HG02588 (cell line): ENCODE measurements around the gene ZSCAN30.

Experiments
- ATAC-seq: cut with Tn5 transposase; IDR thresholded peaks from one replicate; pipeline ENCODE4 v1.9.1; 2021; ENCODE audit warnings: mild to moderate bottlenecking, moderate library complexity; ENCODE audit not compliant: unreplicated experiment

Gene ZSCAN30

DNA sequence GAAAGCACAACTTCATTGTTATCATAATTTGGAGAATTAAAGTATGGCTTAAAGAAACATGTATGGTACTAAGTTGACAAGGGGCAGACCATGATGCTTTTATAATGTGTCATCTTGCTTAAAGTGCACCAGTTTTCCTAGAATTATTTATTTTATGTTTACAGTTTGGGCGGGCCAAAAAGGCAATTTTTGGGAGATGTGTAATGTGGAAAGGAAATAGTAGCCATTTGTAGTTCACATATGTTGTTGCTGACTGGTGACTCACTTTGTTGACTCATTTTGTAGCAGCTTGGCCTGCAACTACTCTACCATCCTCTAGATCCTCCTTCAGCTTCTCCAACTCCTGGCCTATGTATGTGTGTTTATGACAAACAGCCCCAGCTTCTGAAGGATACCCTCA lies 7.7 kb downstream of the ZSCAN30 start:
- ATAC-seq, result no peak

DNA sequence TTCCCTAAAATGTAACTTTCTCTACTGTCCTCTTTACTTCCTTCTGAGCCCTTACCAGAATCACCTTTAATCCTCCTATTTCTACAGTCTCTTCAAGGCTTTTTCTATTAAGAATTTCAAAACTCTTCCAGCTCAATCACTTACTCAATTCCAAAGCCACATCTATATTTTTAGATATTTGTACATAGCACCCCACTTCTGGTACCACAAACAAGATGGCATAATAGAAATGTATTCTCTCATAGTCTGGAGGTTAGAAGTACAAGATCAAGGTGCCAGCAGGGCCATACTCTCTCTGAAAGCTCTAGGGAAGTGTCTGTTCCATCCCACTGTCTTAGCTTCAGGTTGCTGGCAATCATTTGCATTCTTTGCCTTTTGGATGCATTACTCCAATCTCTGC lies 11.1 kb downstream of the ZSCAN30 start:
- no peak for ATAC-seq

DNA sequence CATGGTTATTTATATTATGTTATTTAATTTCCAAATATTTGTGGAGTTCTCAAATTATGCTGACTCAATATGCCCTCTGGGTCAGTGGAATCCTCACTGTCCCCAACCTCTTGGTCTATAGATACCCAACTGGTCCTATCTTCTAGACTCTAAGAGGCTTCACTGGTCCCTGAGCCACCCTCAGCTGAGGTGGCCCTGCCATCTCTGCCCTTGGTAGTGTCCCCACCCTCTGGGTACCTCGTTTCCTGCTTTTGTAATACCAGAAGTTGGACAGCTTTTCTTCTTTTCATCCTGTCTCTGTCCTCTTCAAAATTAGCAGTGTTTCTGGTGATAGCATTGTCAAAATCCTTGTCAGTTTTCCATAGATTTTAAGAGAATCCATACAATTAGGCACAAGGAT lies 11.9 kb downstream of the ZSCAN30 start:
- ATAC-seq, result no peak

DNA sequence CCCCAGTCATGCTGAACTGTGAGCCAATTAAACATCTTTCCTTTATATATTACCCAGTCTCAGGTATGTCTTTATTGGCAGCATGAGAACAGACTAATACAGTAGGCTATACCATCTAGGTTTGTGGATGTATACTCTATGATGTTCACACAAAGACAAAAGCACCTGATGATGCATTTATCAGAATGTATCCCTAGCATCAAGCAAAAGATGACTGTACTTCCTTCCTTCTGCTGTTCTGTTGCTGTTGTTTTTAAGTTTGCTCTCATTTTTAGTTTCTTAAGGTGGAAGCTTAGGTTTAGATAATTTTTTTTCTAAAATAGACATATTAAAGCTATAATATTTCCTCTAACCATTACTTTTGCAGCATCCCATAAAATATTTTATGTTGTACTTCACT lies 12.4 kb downstream of the ZSCAN30 start:
- ATAC-seq, result no peak

DNA sequence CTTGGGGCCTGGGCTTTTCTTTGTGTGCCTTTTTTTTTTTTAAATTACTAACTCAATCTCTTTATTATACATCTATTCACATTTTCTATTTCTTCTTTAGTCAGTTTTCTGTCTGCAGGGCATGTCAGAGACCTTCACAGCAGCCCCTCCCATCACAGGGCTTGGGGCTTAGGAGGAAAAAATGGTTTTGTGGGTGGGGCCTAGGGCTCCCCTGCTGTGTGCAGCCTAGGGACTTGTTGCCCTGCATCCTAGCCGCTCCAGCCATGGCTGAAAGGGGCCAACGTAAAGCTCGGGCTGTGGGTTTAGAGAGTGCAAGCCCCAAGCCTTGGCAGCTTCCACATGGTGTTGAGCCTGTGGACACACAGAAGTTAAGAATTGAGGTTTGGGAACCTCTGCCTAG lies 13.8 kb downstream of the ZSCAN30 start:
- no peak for ATAC-seq

DNA sequence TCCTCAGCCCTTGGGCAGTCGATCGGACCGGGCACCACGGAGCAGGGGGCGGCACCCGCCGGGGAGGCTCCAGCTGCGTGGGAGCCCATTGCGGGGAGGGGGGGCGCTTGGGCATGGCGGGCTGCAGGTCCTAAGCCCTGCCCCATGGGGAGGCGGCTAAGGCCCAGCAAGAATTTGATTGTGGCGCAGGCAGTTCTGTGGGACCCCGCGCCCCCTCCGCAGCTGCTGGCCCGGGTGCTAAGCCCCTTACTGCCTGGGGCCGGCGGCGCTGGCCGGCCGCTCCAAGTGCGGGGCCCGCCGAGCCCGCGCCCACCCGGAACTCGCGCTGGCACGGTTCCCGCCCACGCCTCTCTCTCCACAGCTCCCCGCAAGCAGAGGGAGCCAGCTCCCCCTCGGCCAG lies 18.4 kb downstream of the ZSCAN30 start:
- no peak for ATAC-seq

DNA sequence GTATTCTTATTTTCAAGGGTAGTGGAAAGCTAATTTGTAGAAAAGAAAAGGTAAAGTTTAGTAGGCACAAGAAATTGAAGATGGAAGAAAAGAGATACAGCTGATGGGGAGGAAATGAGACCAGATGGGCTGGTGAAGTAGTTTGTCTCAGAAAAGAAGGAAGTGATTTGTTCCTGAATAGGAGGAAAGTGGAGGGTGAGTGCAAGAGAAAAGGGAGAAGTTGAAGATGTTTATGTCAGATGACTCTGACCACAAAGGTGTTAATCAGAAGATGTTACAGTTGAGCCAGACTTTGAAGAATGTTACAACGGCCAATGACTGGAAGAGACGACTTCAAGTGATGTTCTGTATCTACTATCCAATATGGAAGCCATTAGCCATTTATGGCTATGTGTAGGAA lies 21.2 kb downstream of the ZSCAN30 start:
- no peak for ATAC-seq

DNA sequence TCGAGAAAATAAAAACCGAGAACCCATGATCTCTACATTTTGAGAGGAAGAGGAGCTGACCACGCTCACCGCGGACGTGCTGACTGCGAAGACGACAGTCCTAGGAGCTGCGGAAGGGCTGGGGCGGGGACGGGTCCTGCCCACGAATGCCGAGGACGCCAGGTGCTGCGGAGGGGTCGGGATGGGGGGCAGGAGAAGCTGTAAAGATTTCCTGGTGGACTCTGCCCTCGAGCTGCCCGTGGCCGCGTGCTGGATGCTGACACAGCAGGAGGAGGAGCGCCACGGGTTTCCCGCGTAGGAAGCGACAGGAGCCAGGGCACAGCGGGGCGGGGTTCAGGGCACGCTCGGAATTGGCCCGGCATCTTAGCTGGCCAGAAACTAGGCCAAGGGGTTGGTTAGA lies 22.2 kb downstream of the ZSCAN30 start:
- ATAC-seq, result no peak

DNA sequence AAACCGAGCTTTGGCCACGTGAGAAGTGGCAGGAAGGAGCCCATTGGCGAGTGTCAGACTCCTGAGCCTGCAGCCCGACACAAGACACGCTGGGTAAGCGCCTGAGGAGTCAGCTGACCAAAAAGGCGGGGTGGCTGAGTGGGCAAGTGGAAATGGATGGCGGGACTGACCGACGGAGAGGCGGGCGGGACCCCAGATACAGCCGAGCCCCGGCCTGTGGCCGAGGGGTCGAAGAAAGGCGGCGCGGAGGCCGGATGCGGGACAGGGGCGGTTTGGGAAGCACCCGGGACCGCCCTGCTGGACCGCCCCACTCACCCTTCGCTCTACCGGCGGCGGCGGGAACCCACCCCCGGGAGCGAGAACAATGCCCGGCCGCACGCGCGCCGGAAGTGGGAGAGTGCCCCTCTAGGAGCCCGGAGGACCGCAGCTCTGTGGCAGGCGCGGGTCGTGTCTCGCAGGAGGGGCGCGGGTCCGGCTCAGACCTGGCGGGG lies 22.8 kb downstream of the ZSCAN30 start:
- peak; percentile 89 for ATAC-seq

DNA sequence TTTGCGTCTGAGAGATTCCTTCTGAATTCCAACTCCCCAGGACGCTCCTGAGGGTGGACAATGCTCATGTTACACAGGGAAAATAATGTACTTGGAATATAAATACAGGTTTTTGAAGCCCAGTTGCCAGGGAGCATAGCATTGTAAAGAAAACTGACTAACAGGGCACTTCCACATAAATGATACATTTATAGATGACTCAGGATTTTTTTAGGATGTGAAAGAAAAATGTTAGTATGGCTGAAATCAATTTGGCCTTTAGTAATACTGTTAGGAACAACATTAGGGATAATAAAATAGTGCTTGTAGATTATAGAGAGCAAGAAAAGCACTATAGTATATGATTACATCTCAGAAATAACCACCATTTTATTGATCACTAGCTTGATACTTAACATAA lies 25.6 kb downstream of the ZSCAN30 start:
- no peak for ATAC-seq

DNA sequence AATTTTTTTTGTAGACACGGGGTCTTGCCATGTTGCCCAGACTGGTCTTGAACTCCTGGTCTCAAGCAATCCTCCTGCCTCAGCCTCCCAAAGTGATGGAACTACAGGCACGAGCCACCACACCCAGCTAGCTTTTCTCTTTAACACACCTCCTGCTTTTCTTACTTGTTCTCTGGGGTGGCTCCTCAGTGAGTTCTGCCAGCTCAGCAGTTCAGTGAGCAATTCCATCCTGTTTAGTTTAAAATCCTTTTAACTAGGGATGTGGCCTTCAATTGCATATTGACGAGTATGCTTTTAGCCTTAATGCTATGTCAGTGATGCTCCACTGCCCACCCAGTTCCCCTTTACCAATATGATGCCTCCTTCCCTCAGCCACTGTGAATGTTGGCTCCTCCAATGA lies 33.1 kb downstream of the ZSCAN30 start:
- no peak for ATAC-seq

DNA sequence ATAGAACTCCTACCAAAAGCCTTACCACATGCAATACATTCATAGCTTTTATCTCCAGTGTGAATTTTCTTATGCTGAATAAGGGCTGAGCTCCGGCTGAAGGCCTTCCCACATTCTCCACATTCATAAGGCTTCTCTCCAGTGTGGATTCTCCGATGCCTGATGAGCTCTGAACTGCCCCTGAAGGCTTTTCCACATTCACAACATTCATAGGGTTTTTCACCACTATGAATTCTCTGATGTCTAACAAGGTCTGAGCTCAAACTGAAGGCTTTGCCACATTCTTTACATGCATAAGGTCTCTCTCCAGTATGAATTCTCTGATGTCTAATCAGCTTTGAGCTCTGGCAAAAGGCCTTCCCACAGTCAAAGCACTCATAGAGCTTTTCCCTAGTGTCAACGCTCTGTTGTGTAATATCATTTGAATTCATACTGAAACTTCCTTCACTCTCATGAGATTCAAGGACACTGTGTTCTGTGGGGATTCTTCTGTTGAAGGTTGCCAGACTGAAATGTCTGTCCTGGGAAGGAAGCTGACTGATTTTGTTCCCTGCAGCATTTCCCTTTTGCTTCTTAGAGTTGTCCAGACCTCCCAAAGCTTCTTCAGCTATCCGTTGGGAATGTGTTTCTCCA lies 36.3 kb downstream of the ZSCAN30 start:
- ATAC-seq, result no peak

DNA sequence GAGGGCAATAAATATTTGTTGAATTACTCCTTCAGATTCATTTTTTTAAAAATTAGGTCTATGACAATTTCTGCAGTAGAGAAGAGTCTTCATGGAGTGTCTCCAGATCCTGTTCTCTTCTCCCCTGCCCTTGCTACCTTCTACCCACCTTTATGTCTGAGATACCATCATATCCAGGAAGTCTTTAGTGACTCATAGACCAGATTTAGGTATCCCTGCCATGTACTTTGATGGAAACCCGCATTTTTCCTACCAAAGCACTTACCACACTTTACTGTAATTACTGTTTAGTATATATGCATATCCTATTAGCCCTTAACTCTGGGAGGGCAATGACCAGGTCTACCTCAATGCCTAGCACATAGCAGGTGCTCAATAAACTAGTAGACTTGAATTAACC lies 37.6 kb downstream of the ZSCAN30 start:
- ATAC-seq, result no peak

DNA sequence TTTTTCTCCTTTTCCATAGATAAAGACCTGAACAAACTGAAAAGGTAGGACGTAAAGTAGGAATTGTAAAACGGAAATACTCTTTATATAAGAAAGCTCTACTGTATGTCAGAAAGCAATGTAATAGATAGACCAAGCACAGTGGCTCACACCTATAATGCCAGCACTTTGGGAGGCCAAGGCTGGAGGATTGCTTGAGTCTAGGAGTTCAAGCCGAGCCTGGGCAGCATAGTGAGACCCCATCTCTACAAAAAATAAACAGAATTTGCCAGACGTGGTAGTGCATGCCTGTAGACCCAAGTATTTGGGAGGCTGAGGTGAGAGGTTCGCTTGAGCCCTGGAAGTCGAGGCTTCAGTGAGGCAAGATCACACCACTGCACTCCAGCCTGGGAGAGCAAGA lies 41.6 kb downstream of the ZSCAN30 start:
- no peak for ATAC-seq

DNA sequence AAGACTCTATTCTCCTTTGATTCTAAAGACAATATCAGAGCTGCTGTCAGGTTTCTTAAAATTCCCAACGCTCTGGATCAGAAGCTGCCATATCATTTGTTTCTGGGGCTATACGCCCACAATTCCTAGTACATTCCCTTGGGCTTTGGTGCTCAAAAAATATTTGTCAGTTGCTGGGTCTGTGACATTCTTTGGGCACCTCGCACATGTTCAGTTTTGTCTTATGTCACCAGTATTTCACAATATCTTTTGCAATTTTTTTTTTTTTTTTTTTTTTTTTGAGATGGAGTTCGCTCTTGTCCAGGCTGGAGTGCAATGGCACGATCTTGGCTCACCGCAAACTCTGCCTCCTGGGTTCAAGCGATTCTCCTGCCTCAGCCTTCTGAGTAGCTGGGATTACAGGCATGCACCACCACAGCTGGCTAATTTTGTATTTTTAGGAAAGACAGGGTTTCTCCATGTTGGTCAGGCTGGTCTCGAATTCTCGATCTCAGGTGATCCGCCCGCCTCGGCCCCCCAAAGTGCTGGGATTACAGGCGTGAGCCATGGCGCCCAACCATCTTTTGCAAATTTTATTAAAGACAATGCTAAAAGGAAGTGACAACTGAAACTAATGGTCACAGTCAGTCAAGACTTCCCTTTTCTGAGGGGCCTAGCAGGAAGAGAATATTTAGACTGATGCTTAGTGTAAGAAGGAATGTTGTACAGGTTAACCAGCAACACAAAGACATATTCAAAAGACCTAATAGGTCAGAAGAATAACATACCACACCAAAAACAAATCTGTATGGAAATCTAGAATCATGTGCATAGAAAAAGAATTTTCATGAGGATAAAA lies 42.4 kb downstream of the ZSCAN30 start:
- ATAC-seq, result no peak

DNA sequence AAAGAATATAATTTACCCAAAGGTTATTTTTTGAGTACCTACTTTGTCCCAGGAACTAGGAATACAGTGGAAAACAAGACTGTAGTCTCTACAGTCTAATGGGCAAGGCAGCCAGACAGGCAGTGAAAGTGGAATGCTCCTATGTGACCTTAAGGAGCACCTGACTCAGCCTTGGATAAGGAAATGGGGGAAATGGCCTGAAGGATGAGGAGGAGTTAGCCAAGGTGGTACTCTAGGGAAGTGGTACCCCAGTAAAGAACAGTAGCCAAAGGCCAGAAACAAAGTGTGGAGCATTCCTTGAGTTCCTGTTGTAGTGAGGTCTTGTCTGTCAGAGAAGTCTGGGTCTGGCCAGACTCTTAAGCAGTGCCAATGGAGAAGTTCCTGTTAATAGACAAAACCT lies 43.2 kb downstream of the ZSCAN30 start:
- ATAC-seq, result no peak

DNA sequence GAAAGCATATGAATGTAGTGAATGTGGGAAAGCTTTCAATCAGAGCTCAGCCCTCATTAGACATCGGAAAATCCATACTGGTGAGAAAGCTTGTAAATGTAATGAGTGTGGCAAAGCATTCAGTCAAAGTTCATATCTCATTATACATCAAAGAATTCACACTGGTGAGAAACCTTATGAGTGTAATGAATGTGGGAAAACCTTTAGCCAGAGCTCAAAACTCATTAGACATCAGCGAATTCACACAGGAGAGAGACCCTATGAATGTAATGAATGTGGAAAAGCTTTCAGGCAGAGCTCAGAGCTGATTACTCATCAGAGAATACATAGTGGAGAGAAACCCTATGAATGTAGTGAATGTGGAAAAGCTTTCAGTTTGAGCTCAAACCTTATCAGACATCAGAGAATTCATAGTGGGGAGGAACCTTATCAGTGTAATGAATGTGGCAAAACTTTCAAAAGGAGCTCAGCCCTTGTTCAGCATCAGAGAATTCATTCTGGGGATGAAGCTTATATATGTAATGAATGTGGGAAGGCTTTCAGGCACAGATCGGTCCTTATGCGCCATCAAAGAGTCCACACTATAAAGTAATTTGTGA lies 44.2 kb downstream of the ZSCAN30 start:
- no peak for ATAC-seq

DNA sequence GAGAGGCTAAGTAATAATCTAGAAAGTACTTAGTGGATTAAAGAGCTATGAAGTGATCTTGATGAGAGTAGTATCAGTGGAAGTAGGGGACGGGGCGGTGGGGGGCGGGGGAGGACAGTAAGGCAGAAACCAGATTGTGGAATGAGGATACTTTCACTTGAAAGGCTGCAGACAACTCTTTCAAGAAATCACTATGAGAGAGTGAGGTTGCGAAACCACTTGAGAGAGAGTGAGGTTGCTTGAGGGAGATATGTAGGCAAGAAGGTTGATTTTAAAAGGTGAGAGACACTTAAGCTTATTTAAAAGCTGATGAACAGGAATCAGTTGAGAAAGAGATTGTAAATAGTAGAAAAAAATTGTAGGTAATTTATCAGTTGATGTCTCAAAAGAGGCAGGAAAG lies 45.4 kb downstream of the ZSCAN30 start:
- ATAC-seq, result no peak

DNA sequence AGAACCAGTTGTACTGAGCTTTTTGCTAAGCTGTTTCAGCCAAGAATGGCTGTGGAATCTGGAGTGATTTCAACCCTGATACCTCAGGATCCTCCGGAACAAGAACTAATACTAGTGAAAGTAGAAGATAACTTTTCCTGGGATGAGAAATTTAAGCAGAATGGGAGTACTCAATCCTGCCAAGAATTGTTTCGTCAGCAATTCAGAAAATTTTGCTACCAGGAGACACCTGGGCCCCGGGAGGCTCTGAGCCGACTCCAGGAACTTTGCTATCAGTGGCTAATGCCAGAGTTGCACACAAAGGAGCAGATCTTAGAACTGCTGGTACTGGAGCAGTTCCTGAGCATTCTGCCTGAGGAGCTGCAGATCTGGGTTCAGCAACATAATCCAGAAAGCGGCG lies 47.6 kb downstream of the ZSCAN30 start:
- ATAC-seq, result no peak

DNA sequence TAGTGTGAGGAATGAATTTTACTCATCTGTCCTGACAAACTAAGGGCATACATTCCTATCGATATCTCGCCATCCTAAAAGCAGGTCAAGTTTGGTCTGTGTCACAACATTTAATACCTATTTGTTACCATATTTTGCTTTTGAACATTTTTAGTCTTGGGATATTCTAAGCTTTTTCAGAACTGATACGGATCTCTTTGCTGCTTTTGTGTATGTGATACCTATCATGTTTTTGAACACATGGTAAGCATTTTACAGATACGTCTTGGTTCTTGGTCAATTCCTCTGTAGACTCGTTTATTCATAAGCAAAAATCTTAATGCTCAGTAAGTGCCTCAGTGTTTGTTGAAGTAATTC lies 48.6 kb downstream of the ZSCAN30 start:
- no peak for ATAC-seq

DNA sequence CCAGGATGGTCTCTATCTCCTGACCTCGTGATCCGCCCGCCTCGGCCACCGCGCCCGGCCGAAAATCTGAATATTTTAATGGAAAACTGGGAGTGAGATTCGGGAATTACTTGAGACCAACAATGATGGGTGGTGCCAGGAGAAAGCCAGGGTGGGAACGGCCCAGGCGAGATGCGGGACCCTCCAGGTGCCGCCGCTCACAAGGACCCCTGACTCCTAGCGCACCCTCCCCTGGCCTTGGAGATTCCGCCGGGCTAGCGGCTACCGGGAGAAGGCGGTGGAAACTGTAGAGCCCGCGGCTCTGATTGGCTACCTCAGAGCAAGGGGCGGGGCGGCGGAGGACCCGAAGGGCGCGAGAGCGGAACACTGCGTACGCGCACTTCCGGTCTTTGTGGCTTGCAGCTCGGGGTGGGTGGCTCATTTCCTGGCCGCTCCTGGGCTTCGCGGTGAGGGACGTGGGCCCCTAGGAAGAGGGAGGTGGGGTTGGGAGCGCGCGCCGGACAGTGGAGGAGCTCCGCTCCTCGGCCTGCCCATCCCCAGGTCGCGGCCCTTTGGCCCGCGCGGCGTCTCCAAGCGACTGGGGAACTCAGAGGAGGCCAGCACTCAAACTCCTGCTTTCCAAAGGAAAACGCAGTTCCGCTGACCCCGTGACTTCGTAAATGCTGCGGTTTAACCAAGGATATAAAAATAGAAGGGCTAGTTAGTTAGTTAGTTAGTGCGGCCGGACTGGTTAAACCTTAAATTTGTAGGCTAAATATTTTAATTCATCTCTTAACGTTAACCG lies 49.2 kb downstream of the ZSCAN30 start, which contains the start of gene ZNF397:
ZNF397 (plus strand) TSS at position 371 of the 784 bp plus-strand sequence. CDS start 1,437 bp downstream, outside the sequence.
- ATAC-seq, result peak; percentile 99
